ENCODE data around the gene FMN1. TPM values are rescaled to one million over a fixed set of nuclear protein-coding genes. Genes with fewer than 3 reads are reported as not detected.

Gene FMN1
- total and polyA plus RNA-seq, 10 of the 15 experiments (the other 5 are each of a cell fraction or from before 2014, with no cell fraction given) = 0.05 to 0.16 (median 0.08) TPM; not detected in 4

GRCh38 chr15:32837935-32838334 lies 356.6 kb downstream of the FMN1 start (continued):
- TF ChIP-seq IRF5 (IDR thresholded peaks at IDR 0.05; ENCODE audit: borderline replicate concordance) = no peak

DNA sequence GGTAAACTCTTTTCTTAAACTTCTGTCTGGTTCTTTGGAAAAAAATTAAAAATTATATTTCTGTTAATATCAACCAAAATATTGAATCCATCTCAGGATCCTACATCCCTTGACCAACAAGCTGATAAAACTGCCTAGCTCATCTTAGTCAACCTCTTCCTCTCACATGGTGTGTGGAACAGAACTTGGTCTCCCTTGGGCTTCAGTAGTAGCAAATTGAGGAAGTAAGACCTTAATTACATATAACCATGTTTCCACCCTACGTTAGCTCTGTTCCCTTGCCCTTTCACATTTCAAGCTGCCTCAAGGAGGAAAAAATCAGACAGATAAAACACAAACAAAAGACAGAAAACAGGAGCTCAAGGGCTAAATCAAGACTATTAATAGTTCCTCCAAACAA lies 360.4 kb downstream of the FMN1 start:
- ATAC-seq = peak; percentile 94

More for the DNA sequence above, 360.4 kb downstream of the FMN1 start:
- CTCF ChIA-PET = interaction anchor here (0.7 to 6.4 kb wide), 6 partner anchors 10 to 176 kb away, joined by 4 to 40 read pairs (median 5); no protein-coding TSS in a partner anchor
- Histone ChIP-seq H3K79me2 (ENCODE audit: control insufficient read depth, insufficient read depth, low read length) (no peaks in the 10 kb centered on the region), H3K36me3 (ENCODE audit: control insufficient read depth in 2 of 2, insufficient read depth in 2 of 2, low read length in 1 of 2) (no peaks in the 10 kb centered on the region), H2AFZ (ENCODE audit: control insufficient read depth, low read depth, low read length) (no peak overlapping the region), H4K20me1 (ENCODE audit: control insufficient read depth, insufficient read depth) (no peaks in the 10 kb centered on the region), H3K9ac (ENCODE audit: control insufficient read depth, insufficient read depth, low read length) (no peak overlapping the region), H3K4me3 (no peak overlapping the region), H3K9me3 (replicated peaks; ENCODE audit: control insufficient read depth, insufficient read depth, low read length) (no peaks in the 10 kb centered on the region), H3K27ac (ENCODE audit: control insufficient read depth, insufficient read depth) (no peak overlapping the region), H3K27me3 (replicated peaks in 1 of 2; ENCODE audit: control insufficient read depth in 2 of 2, insufficient read depth in 2 of 2, low read length in 1 of 2) (peaks cover 1 to 2% of the 10 kb centered on the region in 2 experiments; a peak in 1 of 4 replicates), H3K4me1 (ENCODE audit: control insufficient read depth, insufficient read depth, low read length) (peaks cover 6% of the 10 kb centered on the region; the same call in 1 of the 2 replicates), H3K4me2 (ENCODE audit: control insufficient read depth, insufficient read depth) (no peak overlapping the region)
- BruUV-seq (replicated peaks) = no TSS peak
- in situ Hi-C loops (cut with MboI) (no loop called here), intact Hi-C loops (cut with micrococcal nuclease; ENCODE audit: unreplicated experiment) (loop anchor here (5.0 kb wide), 1 partner anchor 172 kb away; no protein-coding TSS in a partner anchor)
- POLR2A ChIA-PET = interaction anchor here (1.2 kb wide), 1 partner anchor 10 kb away, joined by 4 read pairs; no protein-coding TSS in a partner anchor
- DNase-seq (ENCODE audit: low read depth, low spot score) (peak; percentile 39), FAIRE-seq (peak; percentile 78)
- WGBS (ENCODE audit: insufficient coverage, insufficient replicate concordance, low lambda C conversion rate, missing lambda C conversion rate) = 0% methylated on average over 1 of the region's 1 CpG
- SMC1A ChIA-PET (ENCODE audit: uncharacterized antibody, unreplicated experiment) = interaction anchor here (1.0 to 7.1 kb wide), 5 partner anchors 10 to 75 kb away, joined by 3 to 43 read pairs (median 3); no protein-coding TSS in a partner anchor
- TF ChIP-seq MEF2B (IDR thresholded peaks at IDR 0.05; ENCODE audit: partially characterized antibody, poor library complexity, severe bottlenecking) (peak; percentile 21), TCF12 (IDR thresholded peaks at IDR 0.05; ENCODE audit: low read depth, low read length) (no peak), SPI1 (IDR thresholded peaks at IDR 0.05; ENCODE audit: borderline replicate concordance, insufficient read depth, low read depth, low read length) (peak; percentile 40; the same call in 1 of the 2 replicates), MTA2 (IDR thresholded peaks at IDR 0.05; ENCODE audit: low read depth) (peak; percentile 36; the same call in 1 of the 2 replicates)
- RAD21 ChIA-PET (ENCODE audit: unreplicated experiment) = interaction anchor here (0.9 to 1.8 kb wide), 4 partner anchors 10 to 112 kb away, joined by 3 to 11 read pairs (median 4); no protein-coding TSS in a partner anchor

All from GM12878 (cell line).